HL-60 (cell line): ENCODE results near the gene MAP3K4.

Experiments
- DNase-seq, 2 experiments: peaks; one replicate each; pipeline ENCODE4 v3.0.0-alpha.2; 2010 to 2020; ENCODE audit warnings: low read depth in 1 of 2, low spot score in 1 of 2
- H3K27ac ChIP-seq: fragments of 250-450 bp; sonication (Bioruptor Pico); replicated peaks from 2 replicates; pipeline ENCODE4 v1.5.1; 2020; ENCODE audit warnings: mild to moderate bottlenecking, moderate library complexity
- H3K27me3 ChIP-seq: fragments of 250-450 bp; sonication (Bioruptor Pico); 2 replicates; pipeline ENCODE4 v1.5.1; 2021; ENCODE audit warnings: mild to moderate bottlenecking, moderate library complexity; ENCODE audit not compliant: insufficient read depth, poor library complexity, severe bottlenecking
- H3K4me3 ChIP-seq: replicated peaks from 2 replicates; pipeline ENCODE4 v1.5.1; 2011; ENCODE audit warnings: mild to moderate bottlenecking, control low read depth, low read length; ENCODE audit not compliant: insufficient read depth
- CTCF ChIP-seq: IDR thresholded peaks from one replicate; pipeline ENCODE4 v1.5.1; 2011; ENCODE audit warnings: low read length, control low read depth, inconsistent platforms; ENCODE audit not compliant: insufficient read depth
- GABPA ChIP-seq: IDR thresholded peaks from 2 replicates; pipeline ENCODE4 v1.6.1; 2012; ENCODE audit warnings: low read depth
- POLR2AphosphoS5 ChIP-seq: IDR thresholded peaks from 2 replicates; pipeline ENCODE4 v1.6.1; 2012; ENCODE audit warnings: low read depth
- REST ChIP-seq: IDR thresholded peaks from 2 replicates; pipeline ENCODE4 v1.6.1; 2012; ENCODE audit warnings: low read depth; ENCODE audit not compliant: insufficient replicate concordance
- SPI1 ChIP-seq: IDR thresholded peaks from 2 replicates; pipeline ENCODE4 v1.6.1; 2012; ENCODE audit warnings: low read depth, mild to moderate bottlenecking, borderline replicate concordance

MAP3K4 gene

GRCh38 chr6:161037873-161038228 lies 46.3 kb downstream of the MAP3K4 start:
- DNase-seq = no peak
- Histone ChIP-seq H3K27ac (no peak overlapping the region), H3K4me3 (no peak overlapping the region), H3K27me3 (no peaks in the 10 kb centered on the region)
- TF ChIP-seq GABPA = no peak
- no peak for TF ChIP-seq CTCF
- TF ChIP-seq POLR2AphosphoS5 = no peak
- TF ChIP-seq SPI1 = no peak
- TF ChIP-seq REST = no peak

- no peak overlapping the region for H3K27ac ChIP-seq
- H3K27me3 ChIP-seq = no peaks in the 10 kb centered on the region
- no peak for DNase-seq
- H3K4me3 ChIP-seq = no peak overlapping the region
- TF ChIP-seq CTCF = no peak
- TF ChIP-seq GABPA = no peak
- TF ChIP-seq SPI1 = no peak
- TF ChIP-seq POLR2AphosphoS5 = no peak
Measured at GRCh38 chr6:161038229-161039031, 46.9 kb downstream of the MAP3K4 start.

- TF ChIP-seq POLR2AphosphoS5 (no peak), GABPA (no peak), REST (no peak), CTCF (no peak), SPI1 (no peak)
- no peak for DNase-seq
- H3K27ac ChIP-seq = no peak overlapping the region
- H3K4me3 ChIP-seq = no peak overlapping the region
- no peaks in the 10 kb centered on the region for H3K27me3 ChIP-seq
Measured at GRCh38 chr6:161041274-161041673, 49.7 kb downstream of the MAP3K4 start.

- no peak overlapping the region for H3K27ac ChIP-seq
- H3K4me3 ChIP-seq = no peak overlapping the region
- TF ChIP-seq REST (no peak), CTCF (no peak), POLR2AphosphoS5 (no peak), SPI1 (no peak), GABPA (no peak)
- H3K27me3 ChIP-seq = no peaks in the 10 kb centered on the region
- DNase-seq = no peak
Measured at GRCh38 chr6:161044335-161044734, 52.8 kb downstream of the MAP3K4 start.
